CD4-positive, alpha-beta T cell treated with Interleukin-2 at 100 ng/mL for 4 hours (primary cell): Measurements from ENCODE around the gene ARPC4.
A peak's percentile ranks its signal among the peaks of the same experiment; 100 is the strongest.
"Not testable (repeated sequence)": the region's sequence is repeated elsewhere in the genome, so short reads cannot be mapped to it uniquely, and the experiment has no call there.

Experiments used
- DNase-seq: peaks from one replicate; pipeline ENCODE4 v3.0.0-alpha.2; 2020; ENCODE audit warnings: low spot score

Gene ARPC4

DNA sequence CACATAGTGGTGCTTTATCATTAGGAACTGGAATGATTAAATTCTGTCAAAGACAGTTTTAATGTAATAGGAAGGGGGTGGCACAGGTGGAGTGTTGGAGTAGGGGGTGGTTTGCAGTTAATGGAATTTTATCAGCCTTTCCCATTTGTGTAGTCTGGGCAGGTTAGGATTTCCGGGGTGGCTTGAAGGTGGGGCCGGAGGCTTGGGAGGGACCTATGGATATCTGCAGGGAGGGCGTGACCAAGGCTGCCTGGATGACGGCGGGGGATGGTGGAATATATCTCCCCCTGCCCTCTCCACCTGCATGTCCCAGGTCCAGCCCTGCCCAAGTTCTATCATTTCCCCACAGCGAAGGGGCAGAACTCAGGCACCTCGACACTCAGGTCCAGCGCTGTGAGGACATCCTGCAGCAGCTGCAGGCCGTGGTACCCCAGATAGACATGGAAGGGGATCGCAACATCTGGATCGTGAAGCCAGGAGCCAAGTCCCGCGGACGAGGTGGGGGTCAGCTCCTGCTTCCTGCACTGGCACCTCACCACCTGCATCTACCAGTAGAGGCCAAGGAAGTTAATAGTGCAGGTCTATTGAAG lies 32.7 kb downstream of the ARPC4 start:
- DNase-seq, result no peak

DNA sequence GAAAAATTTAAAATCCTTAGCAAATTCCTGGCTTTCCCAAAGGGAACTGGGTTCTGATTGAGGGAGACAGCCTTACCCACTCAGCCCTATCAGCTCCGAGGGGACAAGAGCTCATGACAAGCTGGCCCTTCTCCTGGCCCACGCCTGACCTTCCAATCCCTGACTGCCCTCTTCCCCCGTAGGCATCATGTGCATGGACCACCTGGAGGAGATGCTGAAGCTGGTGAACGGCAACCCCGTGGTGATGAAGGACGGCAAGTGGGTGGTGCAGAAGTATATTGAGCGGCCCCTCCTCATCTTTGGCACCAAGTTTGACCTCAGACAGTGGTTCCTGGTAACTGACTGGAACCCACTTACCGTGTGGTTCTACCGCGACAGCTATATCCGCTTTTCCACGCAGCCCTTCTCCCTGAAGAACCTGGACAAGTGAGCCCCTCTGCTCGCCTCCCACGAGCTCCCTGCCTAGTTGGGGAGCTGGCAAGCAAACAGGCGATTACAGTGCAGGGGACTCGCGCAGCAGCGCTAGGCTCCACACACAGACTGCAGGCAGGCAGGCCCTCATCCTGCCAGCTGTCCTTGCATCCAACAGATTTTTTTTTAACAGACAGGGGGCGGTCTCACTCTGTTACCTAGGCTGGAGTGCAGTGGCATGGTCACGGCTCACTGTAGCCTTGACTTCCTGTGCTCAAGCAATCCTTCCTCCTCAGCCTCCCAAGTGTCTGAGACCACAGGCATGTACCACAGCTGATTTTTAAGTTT lies 34.1 kb downstream of the ARPC4 start:
- DNase-seq, result no peak

DNA sequence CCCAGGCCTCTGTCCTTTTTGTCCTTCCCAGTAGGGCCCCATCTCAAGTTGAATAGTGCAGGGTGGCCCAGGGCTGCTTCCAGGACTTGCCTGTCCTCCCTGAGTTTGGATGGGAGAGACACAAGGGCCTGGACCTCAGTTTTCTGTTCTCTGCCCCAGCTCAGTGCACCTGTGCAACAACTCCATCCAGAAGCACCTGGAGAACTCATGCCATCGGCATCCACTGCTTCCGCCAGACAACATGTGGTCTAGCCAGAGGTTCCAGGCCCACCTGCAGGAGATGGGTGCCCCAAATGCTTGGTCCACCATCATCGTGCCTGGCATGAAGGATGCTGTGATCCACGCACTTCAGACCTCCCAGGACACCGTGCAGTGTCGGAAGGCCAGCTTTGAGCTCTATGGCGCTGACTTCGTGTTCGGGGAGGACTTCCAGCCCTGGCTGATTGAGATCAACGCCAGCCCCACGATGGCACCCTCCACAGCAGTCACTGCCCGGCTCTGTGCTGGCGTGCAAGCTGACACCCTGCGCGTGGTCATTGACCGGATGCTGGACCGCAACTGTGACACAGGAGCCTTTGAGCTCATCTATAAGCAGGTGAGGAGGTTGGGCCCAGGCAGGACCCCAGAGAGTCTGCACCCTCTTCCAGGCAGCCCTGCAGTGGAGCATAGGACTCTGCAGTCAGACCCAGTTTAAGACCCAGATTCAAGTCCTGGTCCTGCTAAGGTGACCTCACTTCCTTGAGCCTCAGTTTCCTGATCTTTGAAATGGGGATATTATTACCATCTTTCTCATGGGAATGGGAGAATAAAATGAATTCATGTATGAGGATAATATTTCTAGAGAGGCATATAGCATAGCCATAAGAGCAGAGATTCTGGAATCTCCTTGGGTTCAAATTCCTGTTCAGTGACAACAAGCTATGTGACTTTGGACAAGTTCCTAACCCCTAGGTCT lies 36.2 kb downstream of the ARPC4 start:
- no peak for DNase-seq

DNA sequence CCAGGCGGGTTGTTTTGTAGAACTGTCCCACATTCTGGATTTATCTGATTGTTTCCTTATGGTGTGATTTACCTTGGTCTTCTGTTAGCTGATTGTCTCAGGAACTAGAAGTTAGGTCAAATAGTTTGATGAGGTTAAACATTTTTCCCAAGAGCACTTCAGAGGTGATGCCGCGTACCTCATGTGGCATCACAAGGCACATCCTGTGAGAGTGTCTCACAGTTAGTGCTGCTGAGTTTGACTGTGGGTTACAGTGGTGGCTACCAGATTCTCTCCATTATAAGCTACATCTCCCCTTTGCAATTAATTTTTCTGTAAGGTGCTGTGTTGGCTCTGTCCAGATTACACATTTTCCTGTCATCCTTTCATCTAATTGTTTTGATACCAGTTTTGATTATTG lies 38.4 kb downstream of the ARPC4 start:
- DNase-seq, result no peak

DNA sequence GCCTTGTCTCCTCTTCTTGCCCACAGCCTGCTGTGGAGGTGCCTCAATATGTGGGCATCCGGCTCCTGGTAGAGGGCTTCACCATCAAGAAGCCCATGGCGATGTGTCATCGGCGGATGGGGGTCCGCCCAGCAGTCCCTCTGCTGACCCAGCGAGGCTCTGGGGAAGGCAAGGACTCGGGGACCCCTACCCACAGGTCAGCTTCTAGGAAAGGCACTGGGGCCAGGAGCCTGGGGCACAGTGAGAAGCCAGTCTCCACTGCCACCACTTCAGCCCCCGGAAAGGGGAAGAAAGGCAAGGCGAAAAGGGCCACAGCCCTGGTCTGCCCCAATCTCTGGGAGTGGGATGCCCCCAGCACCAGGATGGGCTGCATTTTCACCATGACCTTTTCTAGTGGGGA lies 40.2 kb downstream of the ARPC4 start:
- DNase-seq, result no peak

DNA sequence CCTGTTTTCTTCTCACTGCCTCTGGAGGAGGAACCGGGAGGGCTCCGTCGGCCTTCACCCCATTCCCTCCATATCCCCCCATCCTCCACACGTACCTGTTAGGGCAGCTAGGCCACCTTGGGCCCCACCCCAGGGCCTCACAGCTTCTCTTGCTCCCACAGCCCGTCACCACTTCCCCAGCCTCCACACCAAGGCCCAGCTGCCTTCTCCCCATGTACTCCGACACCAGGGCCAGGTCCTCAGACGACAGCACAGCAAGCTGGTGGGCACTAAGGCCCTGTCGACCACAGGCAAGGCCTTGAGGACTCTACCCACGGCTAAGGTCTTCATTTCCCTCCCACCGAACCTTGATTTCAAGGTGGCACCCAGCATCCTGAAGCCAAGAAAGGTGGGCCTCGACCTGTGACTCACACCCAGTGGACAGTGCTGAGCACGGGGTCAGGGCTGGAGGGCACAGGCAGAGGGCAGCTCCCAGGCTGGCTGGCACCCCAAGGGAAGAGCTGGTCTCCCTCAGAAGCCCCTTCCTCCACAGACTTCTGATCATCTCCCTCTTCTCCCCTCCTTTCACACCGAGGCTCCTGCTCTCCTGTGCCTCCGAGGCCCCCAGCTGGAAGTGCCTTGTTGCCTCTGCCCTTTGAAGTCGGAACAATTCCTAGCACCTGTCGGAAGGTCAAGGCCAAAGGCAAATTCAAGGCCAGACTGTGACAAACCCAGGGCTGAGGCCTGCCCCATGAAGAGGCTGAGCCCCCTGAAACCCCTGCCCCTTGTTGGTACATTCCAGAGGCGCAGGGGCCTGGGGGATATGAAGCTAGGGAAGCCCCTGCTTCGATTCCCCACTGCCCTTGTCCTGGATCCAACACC lies 41.9 kb downstream of the ARPC4 start:
- no peak for DNase-seq

DNA sequence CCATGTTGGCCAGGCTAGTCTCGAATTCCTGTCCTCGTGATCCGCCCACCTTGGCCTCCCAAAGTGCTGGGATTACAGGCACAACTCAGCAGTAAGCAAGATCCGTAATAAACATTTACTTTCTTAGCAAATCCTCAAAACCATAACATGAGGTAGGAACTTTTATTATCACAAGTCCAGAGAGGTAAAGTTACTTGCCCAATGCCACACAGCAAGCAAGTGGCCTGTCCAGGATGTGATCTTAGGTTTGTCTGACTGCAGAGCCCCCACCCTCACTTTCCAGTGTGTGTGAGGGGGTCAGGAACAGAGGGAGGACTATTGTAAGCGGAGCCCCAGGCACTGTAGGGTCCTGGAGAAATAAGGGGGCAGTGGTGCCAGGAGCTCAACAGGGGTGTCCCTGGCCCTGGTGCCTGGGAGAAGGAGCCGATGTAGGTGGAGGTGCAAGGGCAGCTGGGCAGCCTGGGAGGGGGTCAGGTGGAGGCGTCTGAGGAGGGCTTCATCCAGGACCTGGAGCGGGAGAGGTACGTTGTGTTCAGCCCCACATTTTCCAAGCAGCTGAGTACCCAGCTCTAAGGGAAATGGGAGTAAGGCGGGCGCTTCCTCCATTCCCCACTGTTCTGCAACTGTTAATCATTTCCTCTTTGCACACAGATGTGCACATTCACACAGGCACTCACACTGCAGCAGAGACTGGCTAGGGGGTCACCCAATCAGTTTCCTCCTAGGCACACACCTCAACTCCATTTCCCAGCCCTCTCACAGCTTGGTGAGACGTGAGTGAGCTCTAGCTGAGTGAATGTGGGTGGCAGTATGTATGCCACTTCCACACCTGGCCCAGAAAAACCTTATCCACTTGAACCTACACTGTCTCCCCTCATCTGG lies 45.1 kb downstream of the ARPC4 start:
- no peak for DNase-seq

DNA sequence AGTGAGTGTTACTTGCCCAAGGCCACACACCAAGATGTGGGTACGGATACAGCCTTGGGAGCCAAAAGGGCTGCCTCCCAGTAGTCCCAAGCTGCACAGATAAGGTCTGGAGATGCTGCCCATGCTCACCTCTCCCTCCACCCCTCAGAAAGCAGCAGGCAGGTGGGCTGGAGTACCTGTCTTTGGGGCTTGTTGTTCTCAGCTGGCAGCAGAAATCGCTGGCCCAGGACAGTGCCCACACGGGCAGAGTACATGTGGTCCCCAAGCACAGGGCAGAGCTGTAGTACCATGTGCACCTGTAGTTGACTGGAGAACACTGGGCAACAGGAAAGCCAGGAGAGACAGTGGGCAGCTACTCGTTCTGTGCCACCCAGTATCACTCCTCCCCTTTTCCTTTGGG lies 46.0 kb downstream of the ARPC4 start:
- no peak for DNase-seq

DNA sequence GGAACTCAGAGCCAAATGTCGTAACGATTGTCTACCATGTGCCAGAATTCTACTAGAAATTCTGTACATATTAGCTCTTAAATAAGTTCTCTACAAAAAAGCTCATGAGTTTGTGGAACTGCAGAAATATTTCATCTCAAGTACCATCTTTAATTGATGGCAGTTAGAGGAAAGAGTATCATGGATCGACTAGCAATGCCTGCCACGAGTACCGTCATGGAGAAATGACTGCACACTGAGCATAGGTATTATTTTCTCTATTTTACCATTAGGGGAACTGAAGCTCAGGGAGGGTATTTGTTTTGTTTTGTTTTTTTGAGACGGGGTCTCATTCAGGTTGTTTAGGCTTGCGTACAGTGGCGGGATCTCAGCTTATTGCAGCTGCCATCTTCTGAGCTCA lies 48.1 kb downstream of the ARPC4 start:
- no peak for DNase-seq

DNA sequence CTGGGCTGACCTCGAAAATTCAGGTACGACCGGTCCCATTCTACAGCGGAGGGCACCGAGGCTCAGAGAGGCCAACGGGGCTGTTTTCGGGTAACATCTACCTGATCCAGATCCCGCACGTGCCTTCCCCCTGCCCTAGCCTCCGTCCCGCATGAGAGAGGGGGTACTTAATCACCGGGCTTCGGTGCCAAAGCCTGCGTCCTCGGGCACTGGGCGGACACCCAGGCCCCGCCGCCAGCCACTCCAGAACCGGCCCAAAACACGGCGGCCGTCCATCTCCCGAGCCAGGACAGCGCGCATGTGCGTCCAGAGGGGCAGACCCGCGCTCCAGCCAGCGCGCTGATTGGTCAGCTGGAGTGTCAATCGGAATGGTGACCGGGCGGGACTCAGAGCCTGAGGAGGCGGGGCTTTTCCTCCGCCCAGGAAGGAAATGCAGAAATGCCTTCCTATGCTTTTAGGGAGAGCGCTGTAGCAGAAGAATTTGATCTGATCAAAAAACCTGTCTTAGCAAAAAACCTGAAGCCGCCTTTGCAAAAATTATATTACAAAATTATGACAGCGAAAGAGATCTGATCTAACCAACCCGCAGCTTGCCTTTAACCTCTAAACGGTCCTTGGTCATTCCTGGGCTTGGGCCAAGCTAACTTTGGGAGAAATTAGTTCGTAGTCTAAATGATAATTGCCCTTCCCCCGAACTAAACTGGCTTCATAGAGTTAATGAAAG lies 51.0 kb downstream of the ARPC4 start, which contains the start of gene RPUSD3:
Gene RPUSD3, minus strand, starts transcription at position 294 of the 724 bp plus-strand sequence. Its CDS starts 18 bp downstream, at position 276.
- peak; percentile 97 for DNase-seq

DNA sequence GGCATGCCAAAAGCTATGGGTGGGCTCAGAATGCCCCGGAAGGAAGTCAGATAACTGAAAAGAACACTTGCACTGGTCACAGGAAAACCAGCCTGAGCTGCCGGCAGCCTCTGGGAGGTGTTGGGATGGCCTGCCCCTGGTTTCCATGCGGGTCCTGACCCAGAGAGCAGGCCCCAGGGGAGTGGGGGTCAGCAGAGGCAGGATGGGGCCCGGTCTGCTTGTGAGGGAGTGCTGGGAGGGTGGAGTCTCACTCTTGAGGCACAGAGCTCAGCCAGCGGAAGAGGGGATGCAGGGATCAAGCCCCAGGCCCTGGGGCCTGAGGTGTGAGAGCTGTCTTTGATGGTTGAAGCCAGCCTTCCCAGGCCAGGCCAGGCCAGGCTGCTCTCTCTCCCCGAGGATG lies 53.3 kb downstream of the ARPC4 start:
- DNase-seq, result no peak

DNA sequence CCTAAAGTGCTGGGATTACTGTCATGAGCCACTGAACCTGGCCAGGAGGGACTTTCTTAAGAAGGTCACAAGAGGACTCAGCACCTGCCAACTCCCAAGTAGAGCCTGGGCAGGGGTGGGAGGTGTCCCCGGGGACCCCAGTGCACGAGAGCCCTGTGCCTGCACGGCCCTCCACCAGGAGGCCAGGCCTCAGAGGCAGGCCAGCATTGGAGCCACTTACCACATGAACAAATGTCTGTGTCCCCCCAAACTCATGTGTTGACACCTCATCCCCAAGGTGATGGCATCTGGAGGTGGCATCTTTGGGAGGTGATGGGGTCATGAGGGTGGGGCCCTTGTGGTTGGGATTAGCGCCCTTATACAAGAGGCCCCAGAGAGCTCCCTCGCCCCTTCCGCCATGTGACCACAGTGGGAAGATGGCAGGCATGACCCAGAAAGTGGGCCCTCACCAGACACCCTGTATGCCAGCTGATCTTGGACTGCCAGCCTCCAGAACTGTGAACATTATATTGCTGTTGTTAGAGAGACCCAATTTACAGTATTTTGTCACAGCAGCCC lies 54.1 kb downstream of the ARPC4 start:
- no peak for DNase-seq

DNA sequence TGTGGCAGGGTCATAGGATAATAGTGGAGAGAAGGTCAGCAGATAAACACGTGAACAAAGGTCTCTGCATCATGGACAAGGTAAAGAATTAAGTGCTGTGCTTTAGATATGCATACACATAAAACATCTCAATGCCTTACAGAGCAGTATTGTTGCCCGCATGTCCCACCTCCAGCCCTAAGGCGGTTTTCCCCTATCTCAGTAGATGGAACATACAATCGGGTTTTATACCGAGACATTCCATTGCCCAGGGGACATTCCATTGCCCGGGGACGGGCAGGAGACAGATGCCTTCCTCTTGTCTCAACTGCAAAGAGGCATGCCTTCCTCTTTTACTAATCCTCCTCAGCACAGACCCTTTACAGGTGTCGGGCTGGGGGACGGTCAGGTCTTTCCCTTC lies 55.0 kb downstream of the ARPC4 start:
- not testable (repeated sequence) for DNase-seq

DNA sequence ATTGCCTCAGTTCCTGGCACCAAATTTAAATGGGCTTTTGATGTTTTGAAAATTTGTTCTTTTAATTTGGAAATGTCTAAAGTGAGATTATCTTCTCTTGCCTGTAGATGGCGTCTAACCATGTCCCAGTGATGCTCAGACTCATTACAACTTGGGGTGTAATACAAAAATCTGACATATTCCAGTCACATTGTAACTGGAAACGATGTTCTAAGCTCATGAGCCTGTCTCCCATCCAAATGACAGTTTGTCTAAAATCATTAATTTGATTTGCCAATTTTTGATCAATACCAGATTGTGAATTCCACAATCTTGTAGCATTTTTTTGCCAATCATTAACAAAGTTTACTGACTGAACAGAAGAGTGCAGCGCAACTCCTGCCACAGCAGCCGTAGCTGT lies 56.0 kb downstream of the ARPC4 start:
- peak; percentile 61 for DNase-seq

DNA sequence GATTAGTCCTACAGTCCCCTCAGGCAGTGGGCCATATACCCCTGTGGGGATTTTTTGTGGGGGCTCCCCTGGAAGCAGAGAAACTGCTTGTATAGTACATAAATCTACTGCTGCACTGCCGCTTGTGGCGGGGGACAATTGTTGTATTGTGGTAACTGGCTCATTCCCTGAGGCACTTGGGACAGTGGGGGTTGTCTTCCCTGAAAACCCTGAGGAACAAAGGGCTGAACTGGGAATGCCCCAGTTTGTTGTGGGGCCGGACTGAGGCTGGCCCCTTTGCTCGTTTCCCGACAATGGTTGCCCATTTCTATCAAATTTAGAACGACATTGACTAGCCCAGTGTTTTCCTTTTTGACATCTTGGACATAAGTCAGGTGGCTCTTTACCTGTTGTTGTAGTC lies 58.5 kb downstream of the ARPC4 start:
- DNase-seq, result not testable (repeated sequence)

DNA sequence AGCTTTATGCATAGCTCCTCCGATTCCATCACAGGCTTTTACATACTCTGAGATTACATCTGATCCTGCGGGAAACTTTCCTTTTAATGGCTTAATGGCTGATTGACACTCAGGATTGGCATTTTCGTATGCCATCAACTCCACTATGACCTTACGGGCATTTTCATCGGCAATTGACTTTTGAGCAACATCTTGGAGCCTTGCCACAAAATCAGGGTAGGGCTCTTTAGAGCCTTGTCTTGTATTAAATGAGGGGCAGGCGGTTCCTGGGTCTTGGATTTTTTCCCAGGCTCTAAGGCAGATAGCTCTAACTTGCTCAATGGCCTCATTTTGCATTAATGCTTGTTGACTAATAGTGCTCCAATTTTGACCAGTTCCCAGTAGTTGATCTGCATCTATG lies 59.0 kb downstream of the ARPC4 start:
- not testable (repeated sequence) for DNase-seq

DNA sequence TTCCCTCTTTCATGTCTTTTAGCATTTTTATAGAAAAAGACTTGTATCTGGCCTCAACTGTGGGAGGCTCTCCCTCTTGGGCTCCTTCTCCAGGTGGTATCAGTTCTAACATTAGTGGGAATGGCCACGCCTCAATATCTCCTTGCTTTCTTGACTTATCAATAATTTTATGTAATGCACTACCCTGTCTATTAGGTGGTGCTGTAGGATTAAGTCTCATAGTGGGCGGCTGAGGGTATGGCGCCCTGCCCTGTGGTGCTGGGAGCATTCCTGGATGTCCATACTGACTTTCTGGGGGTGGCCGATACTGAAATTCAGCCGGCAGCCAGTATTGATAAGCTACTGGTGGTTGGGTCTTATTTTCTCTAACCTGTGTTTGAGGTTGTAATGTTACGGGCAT lies 59.6 kb downstream of the ARPC4 start:
- DNase-seq, result no peak

DNA sequence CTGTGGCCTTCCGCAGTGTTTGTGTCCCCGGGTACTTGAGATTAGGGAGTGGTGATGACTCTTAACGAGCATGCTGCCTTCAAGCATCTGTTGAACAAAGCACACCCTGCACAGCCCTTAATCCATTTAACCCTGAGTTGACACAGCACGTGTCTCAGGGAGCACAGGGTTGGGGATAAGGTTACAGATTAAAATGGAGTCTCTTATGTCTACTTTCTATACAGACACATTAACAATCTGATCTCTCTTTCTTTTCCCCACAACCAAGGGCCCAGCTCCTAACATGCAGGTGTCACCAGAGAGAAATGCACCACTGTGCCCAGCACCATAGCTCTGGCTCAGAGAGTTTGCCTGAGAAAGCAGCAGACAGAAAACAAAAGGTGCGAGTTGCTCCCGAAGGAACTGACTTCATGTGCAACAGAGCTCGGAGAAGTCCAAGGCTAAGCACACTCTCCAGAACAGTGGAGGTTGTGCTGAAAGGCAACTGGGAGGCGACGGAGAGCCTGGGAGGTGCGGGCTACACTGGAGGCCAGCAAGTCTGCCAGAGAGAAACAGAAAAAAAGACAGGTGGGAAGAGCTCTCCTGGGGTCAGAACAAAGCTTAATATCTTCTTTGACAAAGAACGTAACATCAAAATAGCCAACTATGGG lies 61.5 kb downstream of the ARPC4 start:
- not testable (repeated sequence) for DNase-seq

DNA sequence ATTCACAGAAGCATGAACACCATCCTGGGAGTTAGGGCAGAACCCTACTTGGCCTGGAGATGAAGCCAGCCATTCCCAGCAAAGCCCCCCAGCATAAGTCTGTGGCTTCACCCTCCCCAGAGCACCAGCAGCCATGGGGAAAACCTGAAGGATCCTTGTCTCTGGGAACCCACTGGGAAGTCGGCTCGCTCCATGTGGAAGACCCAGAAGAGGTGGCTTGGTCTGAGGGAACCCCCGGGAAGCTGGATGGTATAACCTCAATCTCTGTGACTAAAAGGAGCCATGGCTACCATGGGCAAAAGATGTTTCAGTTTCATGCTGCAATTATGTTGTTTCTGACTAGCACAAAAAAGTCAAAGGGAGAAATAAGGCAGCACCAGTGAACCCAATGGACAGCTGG lies 62.7 kb downstream of the ARPC4 start:
- no peak for DNase-seq
